K562 (cell line): ENCODE data around the gene RNF115. TPM values are rescaled to one million over a fixed set of nuclear protein-coding genes. Genes with fewer than 3 reads are reported as not detected.

ENCODE experiments used
- ARID1B ChIP-seq: fragments of 450-650 bp; IDR thresholded peaks from 2 replicates; pipeline ENCODE4 v1.6.1; 2016; ENCODE audit warnings: antibody characterized with exemption, mild to moderate bottlenecking, inconsistent platforms
- CBFA2T2 ChIP-seq: fragments of 450-650 bp; conservative IDR thresholded peaks from 2 replicates; pipeline ENCODE4 v1.6.1; 2017; ENCODE audit warnings: mild to moderate bottlenecking
- CBFA2T3 ChIP-seq: fragments of 450-650 bp; IDR thresholded peaks from 2 replicates; pipeline ENCODE4 v1.6.1; 2017
- DPF2 ChIP-seq: fragments of 450-650 bp; IDR thresholded peaks from 2 replicates; pipeline ENCODE4 v1.6.1; 2016
- FOXA3 ChIP-seq, 2 experiments: fragments of 450-650 bp in 1 of 2; sonication (generic) in 1 of 2; formaldehyde crosslinking; IDR thresholded peaks in 1 of 2; conservative IDR thresholded peaks in 1 of 2; 2 replicates each; pipeline versions ENCODE4 v1.4.0 to v1.8.0; 2020 to 2022; ENCODE audit warnings: mild to moderate bottlenecking in 2 of 2, missing genetic modification reagents in 1 of 2
- HMBOX1 ChIP-seq: sonication (generic); IDR thresholded peaks from 2 replicates; pipeline ENCODE4 v1.6.1; 2016
- MIER1 ChIP-seq: fragments of 450-650 bp; IDR thresholded peaks from 2 replicates; pipeline ENCODE4 v1.6.1; 2016; ENCODE audit warnings: antibody characterized with exemption, mild to moderate bottlenecking, low read depth
- SMAD1 ChIP-seq: fragments of 150-350 bp; IDR thresholded peaks from 2 replicates; pipeline ENCODE4 v1.6.1; 2014; ENCODE audit warnings: low read length, low read depth; ENCODE audit not compliant: partially characterized antibody
- SPI1 ChIP-seq: IDR thresholded peaks from 2 replicates; pipeline ENCODE4 v1.6.1; 2011; ENCODE audit warnings: low read depth, low read length, control low read depth, borderline replicate concordance
- USF1 ChIP-seq: sonication (generic); formaldehyde crosslinking; IDR thresholded peaks from 2 replicates; pipeline ENCODE4 v1.9.0; 2022; ENCODE audit warnings: mild to moderate bottlenecking, missing genetic modification reagents
- ZC3H8 ChIP-seq: fragments of 450-650 bp; IDR thresholded peaks from 2 replicates; pipeline ENCODE4 v1.6.1; 2017
- ZNF224 ChIP-seq: sonication (generic); formaldehyde crosslinking; IDR thresholded peaks from 2 replicates; pipeline ENCODE4 v1.8.0; 2022; ENCODE audit warnings: mild to moderate bottlenecking, missing genetic modification reagents
- ZNF668 ChIP-seq: fragments of 250-450 bp; sonication (Bioruptor Pico); IDR thresholded peaks from 2 replicates; pipeline ENCODE4 v1.8.0; 2022; ENCODE audit warnings: mild to moderate bottlenecking, inconsistent platforms
- polyA plus RNA-seq, 8 experiments: library from polyadenylated mRNA; depleted of rRNA in 4 of 8; stranded (reverse) in 5 of 8; unstranded in 3 of 8; fragments of >200 nt; fragmentation: Nextera tagmentation in 2 of 8; fragmentation: Illumina TruSeq in 1 of 8; extraction: Ambion mirVana in 2 of 8; extraction: Trizol in 1 of 8; gene quantifications; 2 replicates each; pipeline versions ENCODE4 v1.2.1 to v1.2.3, GENCODE V29; 2011 to 2014; ENCODE audit warnings: inconsistent platforms in 1 of 8, missing spikeins in 1 of 8
- total RNA-seq, 7 experiments: library from RNA; depleted of rRNA in 6 of 7; stranded (reverse); fragments of >200 nt in 6 of 7; fragmentation: Illumina TruSeq in 2 of 7; extraction: Trizol in 2 of 7; gene quantifications; 2 replicates each; pipeline versions ENCODE4 v1.2.1 to v1.2.3, GENCODE V29; 2011 to 2021; ENCODE audit warnings: low replicate concordance in 1 of 7
- TF ChIP-seq, protein P1 (sequence below): sonication (generic); formaldehyde crosslinking; IDR thresholded peaks from 2 replicates; pipeline ENCODE4 v1.8.0; 2022; ENCODE audit warnings: missing genetic modification reagents, mild to moderate bottlenecking, moderate library complexity, borderline replicate concordance

The RNF115 gene
- total and polyA plus RNA-seq, 9 of the 15 experiments (the other 6 are each of a cell fraction or from before 2014, with no cell fraction given): 1.9 to 14.3 (median 9.5) TPM

DNA sequence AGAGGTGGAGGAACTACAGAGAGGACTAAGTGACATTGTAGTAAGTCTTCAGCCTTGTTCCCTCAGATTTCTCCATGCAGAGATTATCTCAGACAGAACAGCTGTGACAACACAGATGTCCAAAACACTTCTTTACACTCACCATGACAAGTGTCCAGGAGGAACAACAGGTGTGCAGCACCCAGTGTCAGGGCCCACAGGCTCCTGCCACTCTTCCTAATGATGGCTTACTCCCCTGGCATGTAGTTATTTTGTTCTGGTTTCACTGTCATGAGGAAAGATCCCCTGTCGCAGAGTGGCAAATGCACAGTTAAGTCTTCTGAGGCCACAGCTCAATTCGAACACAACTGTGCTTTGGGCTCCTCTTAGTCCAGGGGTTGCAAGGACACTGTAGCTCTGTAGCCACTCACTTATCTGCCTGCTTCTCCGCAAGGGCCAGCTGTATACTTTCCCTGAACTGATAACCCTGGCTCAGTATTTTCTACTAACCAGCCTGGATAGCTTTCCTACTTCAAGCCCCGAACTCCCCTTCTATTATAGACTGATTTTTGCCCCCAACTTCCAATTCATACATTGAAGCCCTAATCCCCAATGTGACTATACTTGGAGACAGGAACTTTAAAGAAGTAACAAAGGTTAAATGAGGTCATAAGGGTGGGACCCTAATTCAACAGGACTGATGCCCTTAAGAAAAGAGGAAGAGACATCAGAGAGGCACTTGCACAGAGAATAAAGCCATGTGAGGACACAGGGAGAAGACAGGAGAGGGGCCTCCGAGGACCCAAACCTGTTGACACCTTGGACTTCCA, 127.9 kb downstream of the RNF115 start (continued):
- TF ChIP-seq ZNF224 (CRISPR knock-in tag): no peak
- TF ChIP-seq CBFA2T3: peak; percentile 61
- TF ChIP-seq CBFA2T2: peak; percentile 55
- TF ChIP-seq SMAD1: no peak
- TF ChIP-seq, protein P1, sequence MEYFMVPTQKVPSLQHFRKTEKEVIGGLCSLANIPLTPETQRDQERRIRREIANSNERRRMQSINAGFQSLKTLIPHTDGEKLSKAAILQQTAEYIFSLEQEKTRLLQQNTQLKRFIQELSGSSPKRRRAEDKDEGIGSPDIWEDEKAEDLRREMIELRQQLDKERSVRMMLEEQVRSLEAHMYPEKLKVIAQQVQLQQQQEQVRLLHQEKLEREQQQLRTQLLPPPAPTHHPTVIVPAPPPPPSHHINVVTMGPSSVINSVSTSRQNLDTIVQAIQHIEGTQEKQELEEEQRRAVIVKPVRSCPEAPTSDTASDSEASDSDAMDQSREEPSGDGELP: 0 out of 2 replicates have a peak, but pooled peaks have one; percentile 37
- no peak for TF ChIP-seq MIER1
- TF ChIP-seq FOXA3 (CRISPR knock-in tag; conservative IDR thresholded peaks at IDR 0.05 in 1 of 2, IDR thresholded peaks at IDR 0.05 in 1 of 2): peak; percentile 31 to 52; a peak in 1 of 4 replicates
- TF ChIP-seq ZC3H8: no peak
- TF ChIP-seq USF1 (CRISPR knock-in tag): no peak
- no peak for TF ChIP-seq ZNF668 (CRISPR knock-in tag)
- peak; percentile 42; the same call in 1 of the 2 replicates for TF ChIP-seq HMBOX1
- TF ChIP-seq ARID1B: peak; percentile 43
- peak; percentile 40; the same call in 1 of the 2 replicates for TF ChIP-seq DPF2
- TF ChIP-seq SPI1: peak; percentile 88
